ENCODE data around the gene CMTM1.
"Not testable (repeated sequence)": the region's sequence is repeated elsewhere in the genome, so short reads cannot be mapped to it uniquely, and the experiment has no call there.

Gene CMTM1

DNA sequence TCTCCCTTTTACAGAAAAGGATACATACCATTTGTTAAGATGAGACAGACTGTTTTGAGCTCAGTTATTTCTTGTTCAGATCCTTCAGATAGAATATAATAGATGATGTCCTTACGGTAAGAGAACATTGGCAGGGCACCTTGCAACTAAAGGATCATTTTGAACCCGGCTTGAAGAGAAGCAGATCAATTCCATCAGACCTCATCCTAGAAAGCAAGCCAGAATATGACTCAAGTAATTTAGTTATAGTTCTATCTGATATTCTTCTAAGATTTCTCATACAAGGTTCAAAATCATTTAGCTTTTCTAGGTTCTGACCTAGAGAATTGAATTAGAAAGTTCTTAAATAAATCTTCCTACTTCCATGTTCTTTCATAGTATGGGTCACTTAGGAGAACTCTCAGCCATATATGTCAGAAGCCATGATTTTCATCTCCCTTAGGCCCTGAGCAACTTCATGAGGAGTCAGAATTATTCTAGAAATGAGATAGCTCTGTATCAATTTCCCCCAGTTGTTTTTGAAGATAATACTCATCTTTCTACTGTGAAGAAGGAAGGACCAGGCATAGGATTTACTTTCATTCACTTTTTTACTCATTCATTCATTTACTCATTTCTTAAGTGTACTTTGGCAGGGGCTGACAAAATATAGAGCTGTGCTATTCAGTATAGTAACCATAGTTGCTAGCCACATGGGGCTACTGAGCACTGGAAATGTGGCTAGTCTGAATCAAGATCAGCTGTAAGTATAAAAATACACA, 2.5 kb upstream of the CMTM1 start:
- DNase-seq (no peak), ATAC-seq (peak; percentile 80)
- no peaks in the 10 kb centered on the region for H3K9me3 Mint-ChIP-seq
- H3K27me3 Mint-ChIP-seq: no peaks in the 10 kb centered on the region
- H3K27ac Mint-ChIP-seq: peak overlapping the region; percentile 8
- no peak overlapping the region for H3K4me3 Mint-ChIP-seq
- H3K36me3 Mint-ChIP-seq (ENCODE audit: low read depth): peaks cover 46% of the 10 kb centered on the region
- H3K4me1 Mint-ChIP-seq: peaks cover 52% of the 10 kb centered on the region

DNA sequence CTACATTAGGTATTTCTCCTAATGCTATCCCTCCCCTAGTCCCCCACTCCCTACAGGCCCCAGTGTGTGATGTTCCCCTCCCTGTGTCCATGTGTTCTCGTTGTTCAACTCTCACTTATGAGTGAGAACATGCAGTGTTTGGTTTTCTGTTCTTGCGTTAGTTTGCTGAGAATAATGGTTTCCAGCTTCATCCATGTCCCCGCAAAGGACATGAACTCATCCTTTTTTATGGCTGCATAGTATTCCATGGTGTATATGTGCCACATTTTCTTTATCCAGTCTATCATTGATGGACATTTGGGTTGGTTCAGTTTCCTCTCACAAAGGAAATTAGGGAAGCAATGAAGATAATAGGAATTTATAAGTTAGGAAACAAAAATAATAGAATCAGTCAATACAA, 1.0 kb downstream of the CMTM1 start:
- peak overlapping the region; percentile 18 for H3K27ac Mint-ChIP-seq
- H3K9me3 Mint-ChIP-seq, DNase-seq, H3K27me3 Mint-ChIP-seq, H3K4me3 Mint-ChIP-seq, ATAC-seq: not testable (repeated sequence)
- H3K4me1 Mint-ChIP-seq: peaks cover 34% of the 10 kb centered on the region
- peaks cover 32% of the 10 kb centered on the region for H3K36me3 Mint-ChIP-seq (ENCODE audit: low read depth)

DNA sequence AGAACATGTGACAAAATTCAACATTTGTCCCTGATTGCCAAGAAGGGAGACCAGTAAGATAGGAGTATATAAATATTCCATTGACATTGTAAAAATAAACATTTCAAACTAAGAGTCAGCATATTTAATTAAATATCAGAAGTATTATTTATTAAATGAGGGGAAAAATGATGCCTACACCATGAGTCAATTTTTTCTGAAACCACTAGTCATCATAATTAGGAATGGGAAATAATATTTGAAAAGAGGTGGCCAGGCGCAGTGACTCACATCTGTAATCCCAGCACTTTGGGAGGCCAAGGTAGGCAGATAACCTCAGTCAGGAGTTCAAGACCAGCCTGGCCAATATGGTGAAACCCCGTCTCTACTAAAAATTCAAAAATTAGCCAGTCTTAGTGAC, 2.1 kb downstream of the CMTM1 start:
- peaks cover 23% of the 10 kb centered on the region for H3K4me1 Mint-ChIP-seq
- H3K27ac Mint-ChIP-seq: no peak overlapping the region
- H3K9me3 Mint-ChIP-seq: no peaks in the 10 kb centered on the region
- no peak overlapping the region for H3K4me3 Mint-ChIP-seq
- ATAC-seq (no peak), DNase-seq (no peak)
- no peaks in the 10 kb centered on the region for H3K27me3 Mint-ChIP-seq
- H3K36me3 Mint-ChIP-seq (ENCODE audit: low read depth): peaks cover 31% of the 10 kb centered on the region

DNA sequence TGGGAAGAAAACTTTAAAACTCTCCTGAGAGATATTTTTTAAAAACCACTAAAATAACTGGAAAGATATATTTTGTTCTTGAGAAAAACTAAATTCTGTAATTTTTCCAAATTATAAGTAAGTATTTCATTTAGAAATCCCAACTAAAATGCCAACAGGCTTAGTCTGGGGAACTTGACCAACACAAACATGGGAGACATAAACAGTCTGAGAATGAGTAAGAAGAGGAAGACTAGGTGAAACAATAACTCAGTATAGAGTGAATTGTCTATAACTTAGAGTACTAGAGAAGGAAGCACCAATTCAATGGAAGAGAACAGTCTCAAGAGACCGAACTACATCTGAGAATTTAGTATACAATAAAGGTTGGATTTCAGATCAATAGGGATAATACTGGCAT, 2.9 kb downstream of the CMTM1 start:
- Mint-ChIP-seq H3K9me3 (no peaks in the 10 kb centered on the region), H3K4me1 (peaks cover 15% of the 10 kb centered on the region), H3K27ac (no peak overlapping the region), H3K36me3 (ENCODE audit: low read depth) (peaks cover 25% of the 10 kb centered on the region), H3K4me3 (no peak overlapping the region), H3K27me3 (no peaks in the 10 kb centered on the region)
- ATAC-seq (no peak), DNase-seq (no peak)

DNA sequence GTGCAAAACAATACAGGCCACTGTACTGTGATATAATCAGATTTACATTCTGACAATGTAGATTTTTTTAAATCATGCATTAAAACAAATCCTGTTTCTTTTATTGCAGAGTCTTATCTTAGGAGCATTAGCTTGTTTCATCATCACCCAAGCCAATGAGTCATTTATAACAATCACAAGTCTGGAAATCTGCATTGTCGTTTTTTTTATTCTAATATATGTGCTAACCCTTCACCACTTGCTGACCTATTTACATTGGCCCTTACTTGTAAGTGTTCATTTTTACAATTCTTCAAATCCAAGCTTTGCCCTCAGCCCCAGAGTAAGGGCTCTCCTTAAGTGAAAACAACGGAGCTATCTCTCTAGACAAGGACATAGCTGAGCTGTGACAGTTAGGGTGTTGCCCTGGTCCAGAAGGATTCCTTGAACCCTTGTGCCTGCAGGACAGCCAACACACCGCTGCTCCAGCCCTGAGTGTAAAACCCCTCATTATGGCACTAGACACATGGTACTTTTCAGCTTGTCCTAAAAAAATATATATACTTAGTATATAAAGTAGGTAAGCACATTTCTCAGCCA, 3.7 kb downstream of the CMTM1 start:
- DNase-seq (no peak), ATAC-seq (no peak)
- Mint-ChIP-seq H3K4me1 (peaks cover 12% of the 10 kb centered on the region), H3K36me3 (ENCODE audit: low read depth) (peaks cover 22% of the 10 kb centered on the region), H3K9me3 (no peaks in the 10 kb centered on the region), H3K27ac (no peak overlapping the region), H3K27me3 (no peaks in the 10 kb centered on the region), H3K4me3 (no peak overlapping the region)

DNA sequence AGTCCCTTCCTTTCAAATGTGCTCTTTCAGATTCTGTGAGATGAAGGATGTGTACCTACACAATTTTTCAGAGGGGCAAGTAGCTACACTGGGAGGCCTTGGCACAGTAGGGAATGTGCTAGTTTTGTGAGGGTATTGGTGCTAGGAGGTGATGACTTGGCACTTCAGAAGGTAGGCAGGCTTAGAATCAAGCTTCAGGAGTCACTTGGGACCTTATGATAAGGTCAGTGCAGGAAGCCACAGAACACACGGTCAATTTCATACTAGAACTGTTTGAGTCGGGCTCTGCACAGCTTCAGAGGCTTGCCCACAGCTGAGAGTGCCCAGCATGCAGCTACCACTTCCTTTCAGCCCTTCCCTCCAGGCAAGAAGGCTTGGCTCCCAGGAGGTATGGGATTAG, 6.1 kb downstream of the CMTM1 start:
- no peak overlapping the region for H3K27ac Mint-ChIP-seq
- ATAC-seq: no peak
- H3K9me3 Mint-ChIP-seq: no peaks in the 10 kb centered on the region
- H3K36me3 Mint-ChIP-seq (ENCODE audit: low read depth): peaks cover 4% of the 10 kb centered on the region
- no peak overlapping the region for H3K4me3 Mint-ChIP-seq
- H3K27me3 Mint-ChIP-seq: peaks cover 5% of the 10 kb centered on the region
- peaks cover 10% of the 10 kb centered on the region for H3K4me1 Mint-ChIP-seq
- no peak for DNase-seq

DNA sequence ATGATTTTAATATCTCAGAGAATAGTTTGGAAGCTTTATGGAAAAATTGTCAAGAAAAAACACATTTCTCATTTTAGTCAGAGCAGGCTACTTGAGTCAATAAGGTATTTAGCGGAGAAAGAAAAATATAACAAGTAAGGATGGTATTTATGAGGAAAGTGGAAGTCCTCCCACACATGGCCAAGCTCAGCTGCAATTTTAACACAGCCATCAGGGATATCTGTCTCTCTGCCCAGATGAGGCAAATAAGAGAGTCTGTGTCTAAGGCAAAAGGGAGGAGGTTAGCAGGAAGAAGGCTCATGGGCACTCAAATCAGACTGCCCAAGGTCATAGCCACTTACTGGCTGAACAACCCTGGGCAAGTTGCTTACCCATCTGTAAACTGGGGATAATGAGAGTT, 7.8 kb downstream of the CMTM1 start:
- Mint-ChIP-seq H3K27me3 (peaks cover 20% of the 10 kb centered on the region), H3K27ac (no peak overlapping the region), H3K4me1 (peaks cover 7% of the 10 kb centered on the region), H3K9me3 (no peaks in the 10 kb centered on the region), H3K36me3 (ENCODE audit: low read depth) (no peaks in the 10 kb centered on the region), H3K4me3 (no peak overlapping the region)
- ATAC-seq (no peak), DNase-seq (no peak)

DNA sequence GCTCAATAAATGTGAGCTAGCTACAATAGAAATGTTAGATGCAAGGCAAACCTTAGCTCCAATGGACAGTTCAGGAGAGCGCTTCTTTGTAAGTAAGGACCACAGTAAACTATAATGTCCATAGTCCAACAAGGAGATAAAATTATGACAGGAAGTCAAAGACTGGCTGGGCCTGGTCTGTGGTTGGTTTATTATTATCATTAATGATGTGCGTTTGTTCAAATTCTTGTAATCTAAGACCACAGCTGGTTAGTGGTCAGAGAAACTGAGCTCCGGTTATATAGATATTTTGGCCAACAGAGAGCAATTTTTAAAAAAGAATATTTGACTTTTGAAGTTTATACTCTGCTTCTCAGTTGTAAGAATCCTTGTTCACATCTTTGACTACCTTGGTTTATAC, 8.3 kb downstream of the CMTM1 start:
- peaks cover 8% of the 10 kb centered on the region for H3K4me1 Mint-ChIP-seq
- H3K27ac Mint-ChIP-seq: no peak overlapping the region
- H3K27me3 Mint-ChIP-seq: peaks cover 23% of the 10 kb centered on the region
- ATAC-seq (no peak), DNase-seq (no peak)
- no peaks in the 10 kb centered on the region for H3K36me3 Mint-ChIP-seq (ENCODE audit: low read depth)
- H3K9me3 Mint-ChIP-seq: no peaks in the 10 kb centered on the region
- H3K4me3 Mint-ChIP-seq: no peak overlapping the region

DNA sequence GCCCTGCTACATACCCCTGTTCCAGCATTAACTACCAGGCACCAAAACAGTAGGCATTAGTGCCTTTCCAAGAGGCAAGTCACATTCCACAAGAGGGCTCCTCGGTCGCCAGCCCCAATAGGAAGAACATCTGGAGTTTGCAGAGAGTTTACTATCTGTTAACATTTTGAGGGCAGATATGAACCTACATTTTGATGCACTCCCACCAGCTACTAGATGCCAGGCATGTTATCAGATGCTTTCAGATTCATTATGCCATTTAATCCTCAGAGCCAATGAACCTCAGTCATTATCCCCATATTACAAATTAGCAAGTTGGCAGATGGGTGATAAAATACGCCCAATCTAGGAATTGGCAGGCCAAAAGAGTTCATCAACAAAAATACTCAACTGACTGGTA, 8.8 kb downstream of the CMTM1 start:
- ATAC-seq: no peak
- DNase-seq: no peak
- H3K27ac Mint-ChIP-seq: no peak overlapping the region
- H3K27me3 Mint-ChIP-seq: peaks cover 28% of the 10 kb centered on the region
- peaks cover 13% of the 10 kb centered on the region for H3K4me1 Mint-ChIP-seq
- H3K4me3 Mint-ChIP-seq: no peak overlapping the region
- no peaks in the 10 kb centered on the region for H3K9me3 Mint-ChIP-seq
- H3K36me3 Mint-ChIP-seq (ENCODE audit: low read depth): no peaks in the 10 kb centered on the region

DNA sequence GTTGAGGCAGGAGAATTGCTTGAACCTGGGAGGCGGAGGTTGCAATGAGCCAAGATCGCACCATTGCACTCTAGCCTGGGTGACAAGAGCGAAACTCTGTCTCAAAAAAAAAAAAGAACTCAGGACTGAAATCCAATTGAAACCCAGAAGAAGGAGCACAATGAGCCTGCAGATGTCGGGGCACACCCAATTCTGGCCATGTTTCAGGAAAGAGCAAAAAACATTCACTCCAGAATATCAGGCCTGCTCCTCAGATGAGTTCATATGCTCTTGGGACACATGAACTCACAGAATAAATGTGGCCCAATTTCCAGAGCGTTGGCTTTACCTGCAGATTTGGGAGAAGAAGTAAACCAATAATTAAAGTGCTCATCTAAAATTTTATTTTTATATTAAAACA, 10.1 kb downstream of the CMTM1 start:
- Mint-ChIP-seq H3K27ac (no peak overlapping the region), H3K36me3 (ENCODE audit: low read depth) (no peaks in the 10 kb centered on the region), H3K9me3 (no peaks in the 10 kb centered on the region), H3K4me3 (no peak overlapping the region), H3K4me1 (peaks cover 15% of the 10 kb centered on the region), H3K27me3 (peaks cover 38% of the 10 kb centered on the region)
- DNase-seq (no peak), ATAC-seq (no peak)

DNA sequence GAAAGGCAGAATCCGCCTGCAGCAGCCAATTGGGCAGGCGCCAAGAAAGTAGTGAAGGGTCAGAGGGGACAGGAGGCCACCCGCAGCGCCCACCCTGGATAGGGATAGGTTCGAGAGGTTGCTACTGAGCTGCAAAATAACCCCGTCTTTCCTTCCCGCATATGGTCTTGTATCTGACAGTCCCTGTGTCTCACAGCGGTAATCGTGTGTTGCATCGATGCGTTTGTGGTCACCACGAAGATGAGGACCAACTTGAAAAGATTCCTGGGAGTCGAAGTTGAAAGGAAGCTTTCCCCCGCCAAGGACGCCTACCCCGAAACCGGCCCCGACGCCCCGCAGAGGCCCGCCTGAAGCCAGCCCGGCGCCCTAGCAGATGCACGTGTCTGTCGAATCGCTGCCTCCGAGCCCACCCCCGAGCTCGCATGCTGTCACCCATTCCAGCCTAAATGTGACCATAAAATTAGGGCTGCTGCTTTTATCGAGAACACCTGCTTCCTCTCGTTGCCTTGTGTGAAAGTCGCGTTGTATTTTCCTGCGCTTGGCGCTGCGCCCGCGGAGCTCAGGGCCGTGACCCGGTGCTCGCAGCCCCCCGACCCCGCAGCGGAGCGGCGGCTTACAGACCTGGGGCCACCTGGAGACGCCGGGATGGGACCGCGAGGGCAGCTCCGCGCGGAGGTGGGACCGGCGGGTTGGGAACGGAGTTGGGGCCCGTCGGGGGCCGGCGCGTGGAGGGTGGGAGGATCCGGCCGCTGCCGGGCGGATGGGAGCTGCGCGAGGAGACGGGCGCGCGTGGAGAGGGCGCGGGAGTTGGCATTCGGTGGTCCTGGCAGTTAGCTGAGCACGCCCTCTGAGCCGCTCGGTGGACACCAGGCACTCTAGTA, 12.7 kb downstream of the CMTM1 start, which contains the start of gene CMTM2:
TSS of gene CMTM2 (plus strand) at position 813 of the 881 bp plus-strand sequence. CDS start 145 bp downstream, outside the sequence.
- H3K4me3 Mint-ChIP-seq: peak within 1 kb of the TSS; percentile 52
- H3K9me3 Mint-ChIP-seq: no peaks in the 10 kb centered on the region
- H3K27ac Mint-ChIP-seq: no peak within 1 kb of the TSS
- no peak for DNase-seq
- ATAC-seq: no peak
- H3K4me1 Mint-ChIP-seq: peaks cover 17% of the 10 kb centered on the region
- no peaks in the 10 kb centered on the region for H3K36me3 Mint-ChIP-seq (ENCODE audit: low read depth)
- H3K27me3 Mint-ChIP-seq: peaks cover 38% of the 10 kb centered on the region

DNA sequence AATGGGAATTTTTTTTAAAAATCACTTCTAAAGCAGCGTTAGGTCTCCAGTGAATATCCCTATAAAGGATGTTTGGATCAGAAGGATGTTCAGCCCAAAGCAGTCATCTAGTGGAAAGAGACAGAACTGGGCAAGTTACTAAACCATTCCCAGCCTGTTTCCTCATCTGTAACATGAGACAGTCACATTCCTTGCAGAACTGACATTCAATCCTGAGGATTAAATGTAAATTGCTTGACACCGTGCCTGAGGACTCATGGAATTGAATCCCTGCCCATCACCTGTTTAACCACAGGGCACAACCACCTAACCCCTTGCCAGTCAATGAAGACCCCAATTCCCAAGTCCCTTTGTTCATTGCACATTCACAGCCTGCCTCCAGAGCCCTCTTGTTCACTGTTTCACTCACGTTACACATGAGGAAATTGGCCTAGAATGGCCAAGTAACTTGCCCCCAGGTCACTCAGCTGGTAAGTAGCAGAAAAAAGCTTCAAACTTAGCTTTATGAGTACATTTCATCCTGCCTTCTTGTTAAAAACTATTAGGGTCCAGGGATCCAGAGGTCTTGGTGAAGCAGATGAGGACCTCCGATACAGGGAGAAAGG, 14.5 kb downstream of the CMTM1 start:
- ATAC-seq (no peak), DNase-seq (no peak)
- H3K36me3 Mint-ChIP-seq (ENCODE audit: low read depth): no peaks in the 10 kb centered on the region
- H3K27me3 Mint-ChIP-seq: peaks cover 39% of the 10 kb centered on the region
- no peaks in the 10 kb centered on the region for H3K9me3 Mint-ChIP-seq
- H3K27ac Mint-ChIP-seq: no peak overlapping the region
- H3K4me1 Mint-ChIP-seq: peaks cover 17% of the 10 kb centered on the region
- no peak overlapping the region for H3K4me3 Mint-ChIP-seq

DNA sequence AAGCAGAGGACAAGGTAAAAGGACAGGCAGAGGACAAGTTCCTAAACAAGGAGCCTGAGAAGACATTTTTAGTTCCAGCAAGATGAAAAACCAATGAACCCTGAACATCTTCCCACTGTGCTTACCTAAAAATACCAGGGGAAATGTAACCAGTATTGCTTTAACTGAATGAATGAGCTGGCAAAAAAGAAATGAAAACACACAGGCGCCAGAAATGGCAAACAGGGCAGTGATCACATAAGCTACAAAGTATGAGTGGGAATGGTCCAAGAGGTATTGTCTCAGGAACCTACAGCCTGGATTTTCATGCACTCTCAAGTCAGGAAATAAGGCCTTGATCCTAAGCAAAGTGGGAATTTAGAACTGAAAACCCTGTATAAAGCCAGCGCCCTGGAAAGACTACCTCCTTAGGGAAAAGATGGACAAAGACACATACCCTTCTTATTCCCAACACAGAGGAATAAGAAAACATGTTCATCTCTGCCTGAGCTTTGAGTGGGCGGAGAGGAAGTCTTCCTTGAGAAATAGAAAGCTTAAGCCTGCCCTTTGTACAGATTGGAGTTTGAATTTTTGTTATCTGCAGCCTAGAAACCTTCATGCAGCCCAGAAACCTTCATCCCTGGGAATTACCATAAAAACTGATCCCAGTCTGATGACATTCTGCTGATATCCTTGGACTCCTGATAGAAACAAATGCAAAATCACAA, 15.2 kb downstream of the CMTM1 start:
- H3K27ac Mint-ChIP-seq: no peak overlapping the region
- H3K9me3 Mint-ChIP-seq: no peaks in the 10 kb centered on the region
- no peak overlapping the region for H3K4me3 Mint-ChIP-seq
- no peaks in the 10 kb centered on the region for H3K36me3 Mint-ChIP-seq (ENCODE audit: low read depth)
- ATAC-seq (no peak), DNase-seq (no peak)
- H3K27me3 Mint-ChIP-seq: peaks cover 42% of the 10 kb centered on the region
- H3K4me1 Mint-ChIP-seq: peaks cover 17% of the 10 kb centered on the region

All from activated naive CD8-positive, alpha-beta T cell treated with anti-CD3 and anti-CD28 coated beads, Interleukin-2, amount 50 U/mL, for 24 hours (primary cell).